Sigmoid colon (tissue), 4 donors: ENCODE results near the gene NHLRC4.

Source experiments
- POLR2A ChIP-seq, 2 donors: fragments of 450-650 bp; IDR thresholded peaks; one replicate each; pipeline ENCODE4 v1.6.1; 2016; ENCODE audit warnings: antibody characterized with exemption in 2 of 2, mild to moderate bottlenecking in 2 of 2, moderate library complexity in 2 of 2
- POLR2AphosphoS5 ChIP-seq, 4 donors: sonication (generic); formaldehyde crosslinking; IDR thresholded peaks; one replicate each; pipeline ENCODE4 v1.6.1; 2017; ENCODE audit warnings: antibody characterized with exemption in 4 of 4
- TF ChIP-seq, protein P1 (sequence below), 4 experiments: fragments of 450-650 bp in 3 of 4; fragments of 200-600 bp in 1 of 4; IDR thresholded peaks; one replicate each; pipeline ENCODE4 v1.5.1; 2016 to 2019; ENCODE audit warnings: antibody characterized with exemption in 4 of 4, mild to moderate bottlenecking in 3 of 4, moderate library complexity in 2 of 4

- TF ChIP-seq POLR2AphosphoS5 (IDR thresholded peaks at IDR 0.05), result no peak
- TF ChIP-seq, protein P1, sequence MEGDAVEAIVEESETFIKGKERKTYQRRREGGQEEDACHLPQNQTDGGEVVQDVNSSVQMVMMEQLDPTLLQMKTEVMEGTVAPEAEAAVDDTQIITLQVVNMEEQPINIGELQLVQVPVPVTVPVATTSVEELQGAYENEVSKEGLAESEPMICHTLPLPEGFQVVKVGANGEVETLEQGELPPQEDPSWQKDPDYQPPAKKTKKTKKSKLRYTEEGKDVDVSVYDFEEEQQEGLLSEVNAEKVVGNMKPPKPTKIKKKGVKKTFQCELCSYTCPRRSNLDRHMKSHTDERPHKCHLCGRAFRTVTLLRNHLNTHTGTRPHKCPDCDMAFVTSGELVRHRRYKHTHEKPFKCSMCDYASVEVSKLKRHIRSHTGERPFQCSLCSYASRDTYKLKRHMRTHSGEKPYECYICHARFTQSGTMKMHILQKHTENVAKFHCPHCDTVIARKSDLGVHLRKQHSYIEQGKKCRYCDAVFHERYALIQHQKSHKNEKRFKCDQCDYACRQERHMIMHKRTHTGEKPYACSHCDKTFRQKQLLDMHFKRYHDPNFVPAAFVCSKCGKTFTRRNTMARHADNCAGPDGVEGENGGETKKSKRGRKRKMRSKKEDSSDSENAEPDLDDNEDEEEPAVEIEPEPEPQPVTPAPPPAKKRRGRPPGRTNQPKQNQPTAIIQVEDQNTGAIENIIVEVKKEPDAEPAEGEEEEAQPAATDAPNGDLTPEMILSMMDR (IDR thresholded peaks at IDR 0.05), result no peak
- no peak for TF ChIP-seq POLR2A (IDR thresholded peaks at IDR 0.05)
Observed at GRCh38 chr16:578232-578869, 11.5 kb downstream of the NHLRC4 start.
